ENCODE data around the gene ANKRD40. TPM values are rescaled to one million over a fixed set of nuclear protein-coding genes. Genes with fewer than 3 reads are reported as not detected.

ANKRD40 gene
- total RNA-seq, 1 donor from 2014 or later, result 47.0 TPM

GRCh38 chr17:50703162-50703561, 4.6 kb downstream of the ANKRD40 start:
- Mint-ChIP-seq H3K4me3 (no peak overlapping the region), H3K9me3 (no peaks in the 10 kb centered on the region), H3K36me3 (ENCODE audit: low read depth) (peaks cover 31% of the 10 kb centered on the region), H3K27ac (no peak overlapping the region), H3K27me3 (ENCODE audit: insufficient read depth) (no peaks in the 10 kb centered on the region), H3K4me1 (ENCODE audit: low read depth) (peaks cover 44% of the 10 kb centered on the region)
- DNase-seq (ENCODE audit: low spot score), result no peak
- intact Hi-C loops (cut with micrococcal nuclease), result loop anchor here (10.0 kb wide), 1 partner anchor 452 kb away; the partner anchor contains the start of gene NME1

GRCh38 chr17:50699410-50699809, 8.3 kb downstream of the ANKRD40 start:
- H3K4me3 Mint-ChIP-seq, result no peak overlapping the region
- no peaks in the 10 kb centered on the region for H3K27me3 Mint-ChIP-seq (ENCODE audit: insufficient read depth)
- no peaks in the 10 kb centered on the region for H3K9me3 Mint-ChIP-seq
- no peak overlapping the region for H3K27ac Mint-ChIP-seq
- intact Hi-C loops (cut with micrococcal nuclease), result loop anchor here (5.0 kb wide), 1 partner anchor 217 kb away; no protein-coding TSS in a partner anchor
- H3K4me1 Mint-ChIP-seq (ENCODE audit: low read depth), result peaks cover 48% of the 10 kb centered on the region
- DNase-seq (ENCODE audit: low spot score), result no peak
- peaks cover 54% of the 10 kb centered on the region for H3K36me3 Mint-ChIP-seq (ENCODE audit: low read depth)

GRCh38 chr17:50697663-50698272, 9.9 kb downstream of the ANKRD40 start:
- Mint-ChIP-seq H3K9me3 (no peaks in the 10 kb centered on the region), H3K27ac (no peak overlapping the region), H3K36me3 (ENCODE audit: low read depth) (peaks cover 55% of the 10 kb centered on the region), H3K27me3 (ENCODE audit: insufficient read depth) (no peaks in the 10 kb centered on the region), H3K4me1 (ENCODE audit: low read depth) (peaks cover 37% of the 10 kb centered on the region), H3K4me3 (no peak overlapping the region)
- no peak for DNase-seq (ENCODE audit: low spot score)
- intact Hi-C loops (cut with micrococcal nuclease), result loop anchor here (5.0 kb wide), 1 partner anchor 215 kb away; no protein-coding TSS in a partner anchor

- Mint-ChIP-seq H3K4me3 (no peak overlapping the region), H3K36me3 (ENCODE audit: low read depth) (peaks cover 61% of the 10 kb centered on the region), H3K27me3 (ENCODE audit: insufficient read depth) (no peaks in the 10 kb centered on the region), H3K9me3 (no peaks in the 10 kb centered on the region), H3K27ac (no peak overlapping the region), H3K4me1 (ENCODE audit: low read depth) (peaks cover 31% of the 10 kb centered on the region)
- no peak for DNase-seq (ENCODE audit: low spot score)
- intact Hi-C loops (cut with micrococcal nuclease), result loop anchor here (5.0 kb wide), 1 partner anchor 215 kb away; no protein-coding TSS in a partner anchor
Observed at GRCh38 chr17:50697062-50697461, 10.7 kb downstream of the ANKRD40 start.

GRCh38 chr17:50696365-50696879, 11.3 kb downstream of the ANKRD40 start:
- no peak overlapping the region for H3K27ac Mint-ChIP-seq

GRCh38 chr17:50693036-50693682, 14.6 kb downstream of the ANKRD40 start:
- Mint-ChIP-seq H3K27me3 (ENCODE audit: insufficient read depth) (no peaks in the 10 kb centered on the region), H3K4me1 (ENCODE audit: low read depth) (peaks cover 14% of the 10 kb centered on the region), H3K4me3 (no peak overlapping the region), H3K36me3 (ENCODE audit: low read depth) (peaks cover 48% of the 10 kb centered on the region), H3K27ac (no peak overlapping the region), H3K9me3 (no peaks in the 10 kb centered on the region)
- intact Hi-C loops (cut with micrococcal nuclease), result no loop called here
- DNase-seq (ENCODE audit: low spot score), result no peak

More at GRCh38 chr17:50696365-50696879, 11.3 kb downstream of the ANKRD40 start:
- no peak for DNase-seq (ENCODE audit: low spot score)
- Mint-ChIP-seq H3K4me3 (no peak overlapping the region), H3K36me3 (ENCODE audit: low read depth) (peaks cover 62% of the 10 kb centered on the region), H3K27me3 (ENCODE audit: insufficient read depth) (no peaks in the 10 kb centered on the region), H3K9me3 (no peaks in the 10 kb centered on the region), H3K4me1 (ENCODE audit: low read depth) (peaks cover 25% of the 10 kb centered on the region)
- intact Hi-C loops (cut with micrococcal nuclease), result loop anchor here (5.0 kb wide), 1 partner anchor 214 kb away; no protein-coding TSS in a partner anchor

- intact Hi-C loops (cut with micrococcal nuclease), result no loop called here
- no peaks in the 10 kb centered on the region for H3K9me3 Mint-ChIP-seq
- H3K27ac Mint-ChIP-seq, result no peak overlapping the region
- no peak overlapping the region for H3K4me3 Mint-ChIP-seq
- DNase-seq (ENCODE audit: low spot score), result no peak
- H3K4me1 Mint-ChIP-seq (ENCODE audit: low read depth), result peaks cover 8% of the 10 kb centered on the region
- H3K27me3 Mint-ChIP-seq (ENCODE audit: insufficient read depth), result no peaks in the 10 kb centered on the region
- peaks cover 43% of the 10 kb centered on the region for H3K36me3 Mint-ChIP-seq (ENCODE audit: low read depth)
Observed at GRCh38 chr17:50692448-50693035, 15.2 kb downstream of the ANKRD40 start.

GRCh38 chr17:50691550-50692447, 15.9 kb downstream of the ANKRD40 start:
- peaks cover under 1% of the 10 kb centered on the region for H3K4me1 Mint-ChIP-seq (ENCODE audit: low read depth)
- H3K36me3 Mint-ChIP-seq (ENCODE audit: low read depth), result peaks cover 37% of the 10 kb centered on the region
- H3K27me3 Mint-ChIP-seq (ENCODE audit: insufficient read depth), result no peaks in the 10 kb centered on the region
- no peak overlapping the region for H3K4me3 Mint-ChIP-seq
- H3K9me3 Mint-ChIP-seq, result no peaks in the 10 kb centered on the region
- intact Hi-C loops (cut with micrococcal nuclease), result no loop called here
- H3K27ac Mint-ChIP-seq, result no peak overlapping the region
- DNase-seq (ENCODE audit: low spot score), result no peak

- intact Hi-C loops (cut with micrococcal nuclease), result no loop called here
- no peak for DNase-seq (ENCODE audit: low spot score)
- no peak overlapping the region for H3K4me3 Mint-ChIP-seq
- no peaks in the 10 kb centered on the region for H3K4me1 Mint-ChIP-seq (ENCODE audit: low read depth)
- peaks cover 31% of the 10 kb centered on the region for H3K36me3 Mint-ChIP-seq (ENCODE audit: low read depth)
- no peaks in the 10 kb centered on the region for H3K27me3 Mint-ChIP-seq (ENCODE audit: insufficient read depth)
- no peak overlapping the region for H3K27ac Mint-ChIP-seq
- no peaks in the 10 kb centered on the region for H3K9me3 Mint-ChIP-seq
Observed at GRCh38 chr17:50690887-50691549, 16.7 kb downstream of the ANKRD40 start.

- Mint-ChIP-seq H3K36me3 (ENCODE audit: low read depth) (peaks cover 24% of the 10 kb centered on the region), H3K4me3 (no peak overlapping the region), H3K27ac (no peak overlapping the region), H3K27me3 (ENCODE audit: insufficient read depth) (no peaks in the 10 kb centered on the region), H3K4me1 (ENCODE audit: low read depth) (no peaks in the 10 kb centered on the region), H3K9me3 (no peaks in the 10 kb centered on the region)
- no peak for DNase-seq (ENCODE audit: low spot score)
- intact Hi-C loops (cut with micrococcal nuclease), result no loop called here
Observed at GRCh38 chr17:50689956-50690886, 17.5 kb downstream of the ANKRD40 start.

- no peak overlapping the region for H3K27ac Mint-ChIP-seq
- intact Hi-C loops (cut with micrococcal nuclease), result no loop called here
- no peak overlapping the region for H3K4me3 Mint-ChIP-seq
- DNase-seq (ENCODE audit: low spot score), result no peak
- no peaks in the 10 kb centered on the region for H3K4me1 Mint-ChIP-seq (ENCODE audit: low read depth)
- no peaks in the 10 kb centered on the region for H3K27me3 Mint-ChIP-seq (ENCODE audit: insufficient read depth)
- no peaks in the 10 kb centered on the region for H3K9me3 Mint-ChIP-seq
- H3K36me3 Mint-ChIP-seq (ENCODE audit: low read depth), result peaks cover 21% of the 10 kb centered on the region
Observed at GRCh38 chr17:50689251-50689650, 18.5 kb downstream of the ANKRD40 start.
